ENCODE measurements around the gene AMMECR1L. TPM values are rescaled to one million over a fixed set of nuclear protein-coding genes. Genes with fewer than 3 reads are reported as not detected.
A peak's percentile ranks its signal among the peaks of the same experiment; 100 is the strongest.
"Not testable (repeated sequence)": the region's sequence is repeated elsewhere in the genome, so short reads cannot be mapped to it uniquely, and the experiment has no call there.

The AMMECR1L gene
- total RNA-seq, 1 donor from 2014 or later, result 11.8 TPM

- intact Hi-C loops (cut with DNase I), result loop anchor here (5.0 kb wide), 1 partner anchor 62 kb away; no protein-coding TSS in a partner anchor
- peak; percentile 47 for DNase-seq (ENCODE audit: low spot score)
Measured at GRCh38 chr2:127890756-127891155, 5.0 kb upstream of the AMMECR1L start.

GRCh38 chr2:127888772-127889171 lies 3.0 kb upstream of the AMMECR1L start:
- no peak for DNase-seq (ENCODE audit: low spot score)
- intact Hi-C loops (cut with DNase I), result loop anchor here (10.0 kb wide), 1 partner anchor 346 kb away; no protein-coding TSS in a partner anchor

- intact Hi-C loops (cut with DNase I), result loop anchor here (10.0 kb wide), 1 partner anchor 347 kb away; no protein-coding TSS in a partner anchor
Measured at GRCh38 chr2:127887776-127888130, 2.0 kb upstream of the AMMECR1L start.

GRCh38 chr2:127887082-127887775 lies 1.5 kb upstream of the AMMECR1L start:
- no peak for DNase-seq (ENCODE audit: low spot score)
- intact Hi-C loops (cut with DNase I), result loop anchor here (10.0 kb wide), 1 partner anchor 348 kb away; no protein-coding TSS in a partner anchor

More at GRCh38 chr2:127887776-127888130, 2.0 kb upstream of the AMMECR1L start:
- DNase-seq (ENCODE audit: low spot score), result no peak

GRCh38 chr2:127886593-127886935 lies 808 bp upstream of the AMMECR1L start:
- intact Hi-C loops (cut with DNase I), result loop anchor here (10.0 kb wide), 1 partner anchor 348 kb away; no protein-coding TSS in a partner anchor
- DNase-seq (ENCODE audit: low spot score), result not testable (repeated sequence)

- not testable (repeated sequence) for DNase-seq (ENCODE audit: low spot score)
- intact Hi-C loops (cut with DNase I), result loop anchor here (5.0 to 10.0 kb wide), 3 partner anchors 142 to 350 kb away; partner anchors contain the start of gene SAP130
Measured at GRCh38 chr2:127884861-127885740, 655 bp downstream of the AMMECR1L start.

- intact Hi-C loops (cut with DNase I), result loop anchor here (5.0 to 10.0 kb wide), 3 partner anchors 143 to 350 kb away; partner anchors contain the start of gene SAP130
Measured at GRCh38 chr2:127884436-127884835, 1.3 kb downstream of the AMMECR1L start.

GRCh38 chr2:127879899-127880298 lies 5.9 kb downstream of the AMMECR1L start:
- intact Hi-C loops (cut with DNase I), result loop anchor here (5.0 to 10.0 kb wide), 3 partner anchors 147 to 355 kb away; partner anchors contain the start of gene SAP130
- DNase-seq (ENCODE audit: low spot score), result no peak

More at GRCh38 chr2:127884436-127884835, 1.3 kb downstream of the AMMECR1L start:
- no peak for DNase-seq (ENCODE audit: low spot score)

GRCh38 chr2:127877626-127878025 lies 8.1 kb downstream of the AMMECR1L start:
- intact Hi-C loops (cut with DNase I), result no loop called here

GRCh38 chr2:127877136-127877535 lies 8.6 kb downstream of the AMMECR1L start:
- intact Hi-C loops (cut with DNase I), result no loop called here
- no peak for DNase-seq (ENCODE audit: low spot score)

More at GRCh38 chr2:127877626-127878025, 8.1 kb downstream of the AMMECR1L start:
- DNase-seq (ENCODE audit: low spot score), result no peak

GRCh38 chr2:127874378-127875269 lies 11.1 kb downstream of the AMMECR1L start:
- intact Hi-C loops (cut with DNase I), result loop anchor here (5.0 kb wide), 1 partner anchor 282 kb away; no protein-coding TSS in a partner anchor
- DNase-seq (ENCODE audit: low spot score), result no peak

- intact Hi-C loops (cut with DNase I), result loop anchor here (5.0 kb wide), 1 partner anchor 282 kb away; no protein-coding TSS in a partner anchor
- no peak for DNase-seq (ENCODE audit: low spot score)
Measured at GRCh38 chr2:127873707-127874303, 12.0 kb downstream of the AMMECR1L start.

GRCh38 chr2:127872354-127872753 lies 13.4 kb downstream of the AMMECR1L start:
- no peak for DNase-seq (ENCODE audit: low spot score)
- intact Hi-C loops (cut with DNase I), result loop anchor here (5.0 kb wide), 1 partner anchor 280 kb away; no protein-coding TSS in a partner anchor

- intact Hi-C loops (cut with DNase I), result no loop called here
- no peak for DNase-seq (ENCODE audit: low spot score)
Measured at GRCh38 chr2:127865926-127866325, 19.8 kb downstream of the AMMECR1L start.

GRCh38 chr2:127864877-127865276 lies 20.9 kb downstream of the AMMECR1L start:
- intact Hi-C loops (cut with DNase I), result no loop called here
- no peak for DNase-seq (ENCODE audit: low spot score)

GRCh38 chr2:127862228-127862627 lies 23.5 kb downstream of the AMMECR1L start:
- intact Hi-C loops (cut with DNase I), result no loop called here
- DNase-seq (ENCODE audit: low spot score), result no peak

GRCh38 chr2:127860130-127860529 lies 25.6 kb downstream of the AMMECR1L start:
- intact Hi-C loops (cut with DNase I), result no loop called here
- DNase-seq (ENCODE audit: low spot score), result no peak

- intact Hi-C loops (cut with DNase I), result loop anchor here (5.0 kb wide), 3 partner anchors 47 to 332 kb away; partner anchors contain the start of genes IWS1, SFT2D3 and WDR33
- DNase-seq (ENCODE audit: low spot score), result no peak
Measured at GRCh38 chr2:127859712-127860085, 26.1 kb downstream of the AMMECR1L start.
